Lung (tissue), 12 donors: ENCODE measurements around the gene DCP1A. TPM values are rescaled to one million over a fixed set of nuclear protein-coding genes. Genes with fewer than 3 reads are reported as not detected.
"Not testable (repeated sequence)": the region's sequence is repeated elsewhere in the genome, so short reads cannot be mapped to it uniquely, and the experiment has no call there.

ENCODE experiments used
- ATAC-seq: fragments of 200-7000 bp; cut with Tn5 transposase; one replicate; pipeline ENCODE4 v1.9.1; 2020; ENCODE audit warnings: moderate number of reproducible peaks; ENCODE audit not compliant: insufficient read depth, low FRiP score
- DNase-seq, 3 donors: peaks; one replicate each; pipeline ENCODE4 v3.0.0-alpha.2; 2013 to 2017
- H3K27ac ChIP-seq, 2 donors: one replicate each; pipeline ENCODE4 v1.5.1; 2013; ENCODE audit warnings: mild to moderate bottlenecking in 2 of 2, moderate library complexity in 2 of 2, control low read depth in 1 of 2, inconsistent platforms in 1 of 2, low read depth in 1 of 2, low read length in 1 of 2
- H3K27me3 ChIP-seq, 3 donors: one replicate each; pipeline ENCODE4 v1.5.1; 2013; ENCODE audit warnings: low read length in 2 of 3; ENCODE audit not compliant: control insufficient read depth in 3 of 3, insufficient read depth in 3 of 3
- H3K36me3 ChIP-seq, 4 donors: one replicate each; pipeline ENCODE4 v1.5.1; 2013; ENCODE audit warnings: low read length in 4 of 4, mild to moderate bottlenecking in 1 of 4, moderate library complexity in 1 of 4; ENCODE audit not compliant: control insufficient read depth in 4 of 4, insufficient read depth in 4 of 4
- H3K4me1 ChIP-seq, 5 donors: one replicate each; pipeline ENCODE4 v1.5.1; 2013; ENCODE audit warnings: low read length in 5 of 5, mild to moderate bottlenecking in 2 of 5, moderate library complexity in 1 of 5; ENCODE audit not compliant: control insufficient read depth in 5 of 5, insufficient read depth in 5 of 5
- H3K4me3 ChIP-seq: one replicate; pipeline ENCODE4 v1.5.1; 2013; ENCODE audit warnings: mild to moderate bottlenecking, control low read depth, moderate library complexity
- H3K9ac ChIP-seq, 2 donors: one replicate each; pipeline ENCODE4 v1.5.1; 2013; ENCODE audit warnings: low read length in 2 of 2, control low read depth in 1 of 2; ENCODE audit not compliant: insufficient read depth in 1 of 2
- H3K9me3 ChIP-seq, 4 donors: one replicate each; pipeline ENCODE4 v1.5.1; 2013; ENCODE audit warnings: low read length in 3 of 4, mild to moderate bottlenecking in 1 of 4, moderate library complexity in 1 of 4; ENCODE audit not compliant: control insufficient read depth in 4 of 4, insufficient read depth in 3 of 4
- CTCF ChIP-seq: IDR thresholded peaks from 2 replicates; pipeline ENCODE4 v1.5.1; 2012; ENCODE audit warnings: mild to moderate bottlenecking; ENCODE audit errors: control extremely low read depth, extremely low read depth
- WGBS, 2 donors: extraction: QIAGEN DNeasy Blood & Tissue Kit; methylation state at CpG; one replicate each; pipeline ENCODE4 v1.1.7; 2013; 5-methylcytosine and 5-hydroxymethylcytosine counted together
- polyA plus RNA-seq, 2 donors: library from polyadenylated mRNA; stranded (reverse); fragments of 200-250 nt; gene quantifications; one replicate each; pipeline ENCODE4 v1.2.1, GENCODE V29; 2013
- total RNA-seq, 2 donors: library from RNA; depleted of rRNA in 1 of 2; stranded (reverse); fragments of >200 nt in 1 of 2; gene quantifications; one replicate each; pipeline ENCODE4 v1.2.1, GENCODE V29; 2014 to 2021
- donor health status: control.
- donor health status: control.
- donor health status: Bipolar disorder and iron deficiency.
- donor health status: healthy.
- donor health status: DM: yes; HTN: yes; CAD: no.

The DCP1A gene
- total and polyA plus RNA-seq, 4 donors, result 5.9 to 29.3 (median 14.9) TPM

GRCh38 chr3:53299611-53300023 lies 47.7 kb downstream of the DCP1A start:
- not testable (repeated sequence) for H3K4me3 ChIP-seq, H3K4me1 ChIP-seq, H3K9ac ChIP-seq, H3K27ac ChIP-seq, H3K27me3 ChIP-seq, H3K9me3 ChIP-seq
- 53 to 59% methylated on average over 5 of the region's 5 CpGs for WGBS, 2 donors
- DNase-seq (peak in 2 of 3 donors; percentile 73 to 76), ATAC-seq (peak; percentile 68)
- H3K36me3 ChIP-seq, result peaks cover 14 to 48% (median 20%) of the 10 kb centered on the region in 4 donors
- peak; percentile 82 for TF ChIP-seq CTCF

- TF ChIP-seq CTCF, result no peak
- no peak overlapping the region for H3K9ac ChIP-seq
- no peaks in the 10 kb centered on the region for H3K4me1 ChIP-seq
- H3K4me3 ChIP-seq, result no peak overlapping the region
- H3K27ac ChIP-seq, result no peak overlapping the region
- H3K27me3 ChIP-seq, result no peaks in the 10 kb centered on the region
- H3K9me3 ChIP-seq, result no peaks in the 10 kb centered on the region
- ATAC-seq, result no peak
- no peak for DNase-seq
- WGBS, 2 donors, result 96 to 97% methylated on average over 1 of the region's 1 CpG
- peaks cover 11 to 28% (median 17%) of the 10 kb centered on the region in 4 donors for H3K36me3 ChIP-seq
Measured at GRCh38 chr3:53295410-53295809, 51.9 kb downstream of the DCP1A start.

GRCh38 chr3:53293867-53294266 lies 53.5 kb downstream of the DCP1A start:
- Histone ChIP-seq H3K27ac (no peak overlapping the region), H3K4me3 (no peak overlapping the region), H3K9ac (no peak overlapping the region), H3K27me3 (no peaks in the 10 kb centered on the region), H3K4me1 (no peaks in the 10 kb centered on the region), H3K9me3 (no peaks in the 10 kb centered on the region), H3K36me3 (peaks cover 13 to 28% (median 19%) of the 10 kb centered on the region in 4 donors)
- WGBS, 2 donors, result 95 to 96% methylated on average over 8 of the region's 8 CpGs
- TF ChIP-seq CTCF, result no peak
- no peak for ATAC-seq
- no peak for DNase-seq

GRCh38 chr3:53288214-53288613 lies 59.1 kb downstream of the DCP1A start:
- H3K9me3 ChIP-seq, result no peaks in the 10 kb centered on the region
- H3K4me3 ChIP-seq, result no peak overlapping the region
- TF ChIP-seq CTCF, result no peak
- H3K4me1 ChIP-seq, result no peaks in the 10 kb centered on the region
- no peak overlapping the region for H3K27ac ChIP-seq
- ATAC-seq (no peak), DNase-seq (no peak)
- no peak overlapping the region for H3K9ac ChIP-seq
- 82 to 89% methylated on average over 4 of the region's 4 CpGs for WGBS, 2 donors
- H3K36me3 ChIP-seq, result peaks cover 15 to 27% (median 23%) of the 10 kb centered on the region in 4 donors
- no peaks in the 10 kb centered on the region for H3K27me3 ChIP-seq
